Lower leg skin (tissue), 3 donors: ENCODE results near the gene TMCC3.

Experiments
- POLR2A ChIP-seq, 2 donors: fragments of 450-650 bp; IDR thresholded peaks; one replicate each; pipeline ENCODE4 v1.6.1; 2016 to 2017; ENCODE audit warnings: antibody characterized with exemption in 2 of 2, mild to moderate bottlenecking in 1 of 2, moderate library complexity in 1 of 2
- TF ChIP-seq, protein P1 (sequence below), 3 donors: fragments of 450-650 bp; IDR thresholded peaks; one replicate each; pipeline ENCODE4 v1.5.1; 2016; ENCODE audit warnings: antibody characterized with exemption in 3 of 3, mild to moderate bottlenecking in 3 of 3, moderate library complexity in 2 of 3

DNA sequence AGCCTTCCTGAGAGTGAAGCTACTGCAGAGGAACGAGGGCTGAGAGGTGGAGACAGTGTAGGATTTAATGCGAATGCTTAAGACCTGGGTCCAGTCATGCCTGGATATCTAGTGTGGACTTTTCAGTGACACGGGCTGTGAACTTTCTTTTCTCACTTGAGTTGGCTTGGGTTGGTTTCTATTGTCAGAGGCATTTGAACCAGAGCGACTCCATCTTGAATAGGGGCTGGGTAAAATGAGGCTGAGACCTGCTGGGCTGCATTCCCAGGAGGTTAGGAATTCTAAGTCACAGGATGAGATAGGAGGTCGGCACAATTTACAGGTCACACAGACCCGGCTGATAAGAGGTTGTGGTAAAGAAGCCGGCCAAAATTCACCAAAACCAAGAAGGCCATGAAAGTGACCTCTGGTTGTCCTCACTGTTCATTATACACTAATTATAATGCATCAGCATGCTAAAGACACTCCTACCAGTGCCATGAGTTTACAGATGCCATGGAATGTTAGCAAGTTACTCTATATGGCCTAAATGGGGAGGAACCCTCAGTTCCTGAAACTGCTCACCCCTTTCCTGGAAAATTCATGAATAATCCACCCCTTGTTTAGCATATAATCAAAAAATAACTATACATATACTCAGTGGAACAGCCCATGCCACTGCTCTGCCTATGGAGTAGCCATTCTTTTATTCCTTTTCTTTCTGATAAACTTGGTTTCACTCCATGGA, 34.2 kb upstream of the TMCC3 start:
- TF ChIP-seq, protein P1, sequence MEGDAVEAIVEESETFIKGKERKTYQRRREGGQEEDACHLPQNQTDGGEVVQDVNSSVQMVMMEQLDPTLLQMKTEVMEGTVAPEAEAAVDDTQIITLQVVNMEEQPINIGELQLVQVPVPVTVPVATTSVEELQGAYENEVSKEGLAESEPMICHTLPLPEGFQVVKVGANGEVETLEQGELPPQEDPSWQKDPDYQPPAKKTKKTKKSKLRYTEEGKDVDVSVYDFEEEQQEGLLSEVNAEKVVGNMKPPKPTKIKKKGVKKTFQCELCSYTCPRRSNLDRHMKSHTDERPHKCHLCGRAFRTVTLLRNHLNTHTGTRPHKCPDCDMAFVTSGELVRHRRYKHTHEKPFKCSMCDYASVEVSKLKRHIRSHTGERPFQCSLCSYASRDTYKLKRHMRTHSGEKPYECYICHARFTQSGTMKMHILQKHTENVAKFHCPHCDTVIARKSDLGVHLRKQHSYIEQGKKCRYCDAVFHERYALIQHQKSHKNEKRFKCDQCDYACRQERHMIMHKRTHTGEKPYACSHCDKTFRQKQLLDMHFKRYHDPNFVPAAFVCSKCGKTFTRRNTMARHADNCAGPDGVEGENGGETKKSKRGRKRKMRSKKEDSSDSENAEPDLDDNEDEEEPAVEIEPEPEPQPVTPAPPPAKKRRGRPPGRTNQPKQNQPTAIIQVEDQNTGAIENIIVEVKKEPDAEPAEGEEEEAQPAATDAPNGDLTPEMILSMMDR (IDR thresholded peaks at IDR 0.05), result no peak
- TF ChIP-seq POLR2A (IDR thresholded peaks at IDR 0.05), result no peak
